ENCODE measurements around the gene SLC66A2.

SLC66A2 gene

GRCh38 chr18:79902075-79902474 lies 49.4 kb downstream of the SLC66A2 start:
- DNase-seq (ENCODE audit: low spot score), result no peak

- no peak for DNase-seq (ENCODE audit: low spot score)
These were observed 49.8 kb downstream of the SLC66A2 start for GRCh38 chr18:79901665-79902064.

GRCh38 chr18:79900610-79901570 lies 50.6 kb downstream of the SLC66A2 start:
- DNase-seq (ENCODE audit: low spot score), result no peak

- no peak for DNase-seq (ENCODE audit: low spot score)
These were observed 51.6 kb downstream of the SLC66A2 start for GRCh38 chr18:79899609-79900445.

- DNase-seq (ENCODE audit: low spot score), result no peak
These were observed 52.4 kb downstream of the SLC66A2 start for GRCh38 chr18:79898952-79899608.

- DNase-seq (ENCODE audit: low spot score), result no peak
These were observed 53.4 kb downstream of the SLC66A2 start for GRCh38 chr18:79897940-79898625.

GRCh38 chr18:79896738-79897137 lies 54.7 kb downstream of the SLC66A2 start:
- DNase-seq (ENCODE audit: low spot score), result no peak

- DNase-seq (ENCODE audit: low spot score), result no peak
These were observed 60.8 kb downstream of the SLC66A2 start for GRCh38 chr18:79890674-79891073.

GRCh38 chr18:79889569-79889968 lies 61.9 kb downstream of the SLC66A2 start:
- DNase-seq (ENCODE audit: low spot score), result no peak

GRCh38 chr18:79888016-79888415 lies 63.4 kb downstream of the SLC66A2 start:
- no peak for DNase-seq (ENCODE audit: low spot score)

GRCh38 chr18:79887181-79888000 lies 64.1 kb downstream of the SLC66A2 start:
- no peak for DNase-seq (ENCODE audit: low spot score)

GRCh38 chr18:79884963-79885728 lies 66.3 kb downstream of the SLC66A2 start:
- no peak for DNase-seq (ENCODE audit: low spot score)

GRCh38 chr18:79884294-79884962 lies 67.0 kb downstream of the SLC66A2 start:
- DNase-seq (ENCODE audit: low spot score), result no peak

- no peak for DNase-seq (ENCODE audit: low spot score)
These were observed 67.8 kb downstream of the SLC66A2 start for GRCh38 chr18:79883461-79884293.

- DNase-seq (ENCODE audit: low spot score), result no peak
These were observed 68.8 kb downstream of the SLC66A2 start for GRCh38 chr18:79882522-79883241.

GRCh38 chr18:79881695-79882094 lies 69.8 kb downstream of the SLC66A2 start:
- DNase-seq (ENCODE audit: low spot score), result no peak

- DNase-seq (ENCODE audit: low spot score), result no peak
These were observed 71.9 kb downstream of the SLC66A2 start for GRCh38 chr18:79879566-79879965.
